CD4-positive, alpha-beta memory T cell (primary cell): ENCODE measurements around the gene PNPLA7. TPM values are rescaled to one million over a fixed set of nuclear protein-coding genes. Genes with fewer than 3 reads are reported as not detected.
A peak's percentile ranks its signal among the peaks of the same experiment; 100 is the strongest.

ENCODE experiments used
- CTCF ChIA-PET: fragments of 350-600 bp; sonication (Branson Sonifier 250); formaldehyde crosslinking; loops from one replicate; lab custom pipeline; 2021; ENCODE audit warnings: inconsistent platforms; ENCODE audit not compliant: partially characterized antibody; lab: Charles Lee
- POLR2A ChIA-PET: fragments of 350-600 bp; sonication (Branson Sonifier 250); formaldehyde crosslinking; loops from one replicate; lab custom pipeline; 2021; ENCODE audit not compliant: partially characterized antibody; lab: Charles Lee
- DNase-seq, 5 donors: peaks; one replicate each; pipeline versions ENCODE4 v3.0.0 to v3.0.0-alpha.2; 2020 to 2022; ENCODE audit warnings: mixed read lengths in 1 of 5
- H3K27ac ChIP-seq: one replicate; pipeline ENCODE4 v1.7.0; 2013; ENCODE audit warnings: low read depth, low read length
- H3K27me3 ChIP-seq: 2 replicates; pipeline ENCODE4 v1.7.0; 2013; ENCODE audit warnings: mild to moderate bottlenecking, low read length, moderate library complexity; ENCODE audit not compliant: insufficient read depth
- H3K36me3 ChIP-seq: 2 replicates; pipeline ENCODE4 v1.7.0; 2013; ENCODE audit warnings: mild to moderate bottlenecking, low read length, moderate library complexity; ENCODE audit not compliant: insufficient read depth
- H3K4me1 ChIP-seq: 2 replicates; pipeline ENCODE4 v1.7.0; 2013; ENCODE audit warnings: mild to moderate bottlenecking, low read length, moderate library complexity; ENCODE audit not compliant: insufficient read depth
- H3K4me3 ChIP-seq, 2 donors: one replicate each; pipeline ENCODE4 v1.7.0; 2013; ENCODE audit warnings: low read length in 2 of 2, mild to moderate bottlenecking in 1 of 2
- H3K9me3 ChIP-seq, 2 donors: one replicate each; pipeline ENCODE4 v1.7.0; 2013; ENCODE audit warnings: low read length in 2 of 2, control low read depth in 1 of 2; ENCODE audit not compliant: control insufficient read depth in 1 of 2
- H3K27ac Mint-ChIP-seq, 7 donors: one replicate each; pipeline ENCODE4 v1.8.0; 2020 to 2021; ENCODE audit warnings: mixed read lengths in 7 of 7, mild to moderate bottlenecking in 6 of 7, inconsistent platforms in 3 of 7, moderate library complexity in 3 of 7
- H3K27me3 Mint-ChIP-seq, 2 donors: one replicate each; pipeline ENCODE4 v1.8.0; 2020 to 2021; ENCODE audit warnings: mixed read lengths in 2 of 2
- H3K36me3 Mint-ChIP-seq, 2 donors: one replicate each; pipeline ENCODE4 v1.8.0; 2020 to 2021; ENCODE audit warnings: mixed read lengths in 2 of 2, inconsistent platforms in 1 of 2, mild to moderate bottlenecking in 1 of 2
- H3K4me1 Mint-ChIP-seq, 4 donors: one replicate each; pipeline ENCODE4 v1.8.0; 2020 to 2021; ENCODE audit warnings: mixed read lengths in 4 of 4, mild to moderate bottlenecking in 1 of 4
- H3K4me3 Mint-ChIP-seq, 8 donors: one replicate each; pipeline ENCODE4 v1.8.0; 2020 to 2021; ENCODE audit warnings: mixed read lengths in 8 of 8, mild to moderate bottlenecking in 7 of 8, moderate library complexity in 6 of 8, inconsistent platforms in 3 of 8
- H3K9me3 Mint-ChIP-seq, 8 donors: one replicate each; pipeline ENCODE4 v1.8.0; 2020 to 2021; ENCODE audit warnings: mixed read lengths in 8 of 8, mild to moderate bottlenecking in 5 of 8, inconsistent platforms in 3 of 8, moderate library complexity in 1 of 8
- intact Hi-C: fragments of 100-400 bp; cut with micrococcal nuclease; formaldehyde crosslinking; loops from one replicate; pipeline ENCODE4 v1.15.1; 2023
- polyA plus RNA-seq, 2 donors: library from polyadenylated mRNA; unstranded; fragments of 300-500 nt; fragmentation: Illumina TruSeq; gene quantifications; one replicate each; pipeline ENCODE4 v1.2.3, GENCODE V29; 2021
- total RNA-seq, 2 experiments: library from RNA; stranded (reverse); gene quantifications; one replicate each; pipeline ENCODE4 v1.2.3, GENCODE V29; 2021

PNPLA7 gene
- total and polyA plus RNA-seq, 4 experiments from 2014 or later = 0.98 to 15.7 (median 15.5) TPM; not detected in 1

DNA sequence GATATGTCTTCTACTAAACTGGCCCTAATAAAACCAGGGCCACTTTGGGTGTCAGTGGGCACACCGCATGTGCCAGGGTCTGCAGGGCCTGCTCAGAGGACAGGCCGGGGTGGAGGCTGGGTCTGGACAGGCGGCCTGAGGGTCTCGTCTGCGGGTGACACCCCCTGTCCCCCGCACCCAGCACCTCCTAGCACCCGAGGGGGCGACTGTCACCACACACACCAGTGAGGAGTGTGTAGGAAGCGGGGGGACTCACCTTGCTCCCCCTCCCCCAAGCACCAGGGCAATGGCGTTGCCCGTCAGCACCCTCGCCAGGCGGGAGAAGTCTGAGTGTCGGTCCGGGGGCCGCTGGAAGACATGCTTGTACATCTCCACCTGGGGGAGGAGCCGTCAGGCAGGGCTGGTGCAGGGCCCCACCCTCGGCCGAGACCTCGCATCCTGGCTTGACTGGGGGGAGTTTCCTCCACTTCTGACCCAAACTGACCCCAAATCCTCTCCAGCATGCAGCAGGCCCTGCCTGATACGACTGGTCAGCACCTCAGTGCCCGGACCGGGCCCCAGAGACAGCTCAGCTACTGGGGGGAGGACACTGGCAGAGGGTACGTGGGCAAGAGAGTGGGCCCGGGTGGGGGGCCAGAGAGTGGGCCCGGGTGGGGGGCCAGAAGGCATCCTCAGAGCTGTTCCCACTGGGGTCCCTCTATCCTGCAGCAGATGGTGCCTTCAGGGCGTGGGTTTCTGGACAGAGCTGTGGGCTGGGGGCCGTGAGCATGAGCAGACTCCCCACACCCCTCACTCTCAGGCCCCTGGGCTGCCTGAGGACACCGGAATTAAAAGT, 72.2 kb downstream of the PNPLA7 start:
- Histone ChIP-seq H3K27ac (no peak overlapping the region), H3K9me3 (peaks cover 0 to 5% of the 10 kb centered on the region in 2 donors), H3K27me3 (no peaks in the 10 kb centered on the region), H3K4me1 (no peaks in the 10 kb centered on the region), H3K4me3 (no peak overlapping the region), H3K36me3 (no peaks in the 10 kb centered on the region)
- Mint-ChIP-seq H3K27me3 (no peaks in the 10 kb centered on the region), H3K27ac (peak overlapping the region in 1 of 7 donors; percentile 72), H3K4me1 (no peaks in the 10 kb centered on the region), H3K36me3 (peaks cover 4 to 18% of the 10 kb centered on the region in 2 donors), H3K9me3 (peaks cover 2 to 28% (median 21%) of the 10 kb centered on the region in 8 donors), H3K4me3 (no peak overlapping the region)
- ChIA-PET POLR2A (no interaction called here), CTCF (no interaction called here)
- intact Hi-C loops = no loop called here
- no peak for DNase-seq

- Histone ChIP-seq H3K36me3 (no peaks in the 10 kb centered on the region), H3K4me1 (no peaks in the 10 kb centered on the region), H3K9me3 (peaks cover 0 to 5% of the 10 kb centered on the region in 2 donors), H3K4me3 (no peak overlapping the region), H3K27me3 (no peaks in the 10 kb centered on the region), H3K27ac (no peak overlapping the region)
- DNase-seq = no peak
- Mint-ChIP-seq H3K4me1 (no peaks in the 10 kb centered on the region), H3K27ac (peak overlapping the region in 1 of 7 donors; percentile 79), H3K27me3 (no peaks in the 10 kb centered on the region), H3K4me3 (no peak overlapping the region), H3K9me3 (peaks cover 2 to 32% (median 25%) of the 10 kb centered on the region in 8 donors), H3K36me3 (peaks cover 6 to 21% of the 10 kb centered on the region in 2 donors)
- POLR2A ChIA-PET = interaction anchor here (0.8 kb wide), 1 partner anchor 65 kb away, joined by 3 read pairs; no protein-coding TSS in a partner anchor
- CTCF ChIA-PET = no interaction called here
- intact Hi-C loops = no loop called here
Measured at GRCh38 chr9:137476856-137477255, 73.3 kb downstream of the PNPLA7 start.

GRCh38 chr9:137475666-137476065, 74.5 kb downstream of the PNPLA7 start:
- no peak for DNase-seq
- peaks cover 0 to 5% of the 10 kb centered on the region in 2 donors for H3K9me3 ChIP-seq
- ChIA-PET CTCF (no interaction called here), POLR2A (no interaction called here)
- H3K27me3 ChIP-seq = no peaks in the 10 kb centered on the region
- Mint-ChIP-seq H3K36me3 (peaks cover 6 to 21% of the 10 kb centered on the region in 2 donors), H3K27me3 (no peaks in the 10 kb centered on the region), H3K4me3 (no peak overlapping the region), H3K27ac (no peak overlapping the region), H3K4me1 (peaks cover 0 to 3% (median 2%) of the 10 kb centered on the region in 4 donors), H3K9me3 (peaks cover 2 to 36% (median 26%) of the 10 kb centered on the region in 8 donors)
- H3K27ac ChIP-seq = no peak overlapping the region
- intact Hi-C loops = no loop called here
- no peaks in the 10 kb centered on the region for H3K36me3 ChIP-seq
- no peaks in the 10 kb centered on the region for H3K4me1 ChIP-seq
- no peak overlapping the region for H3K4me3 ChIP-seq

GRCh38 chr9:137474271-137474670, 75.9 kb downstream of the PNPLA7 start:
- peaks cover 0 to 6% (median 3%) of the 10 kb centered on the region in 4 donors for H3K4me1 Mint-ChIP-seq
- H3K9me3 ChIP-seq = peaks cover 0 to 5% of the 10 kb centered on the region in 2 donors
- no peaks in the 10 kb centered on the region for H3K4me1 ChIP-seq
- H3K36me3 Mint-ChIP-seq = peaks cover 5 to 21% of the 10 kb centered on the region in 2 donors
- H3K27ac ChIP-seq = no peak overlapping the region
- DNase-seq = no peak
- H3K4me3 Mint-ChIP-seq = no peak overlapping the region
- no peaks in the 10 kb centered on the region for H3K27me3 Mint-ChIP-seq
- no peaks in the 10 kb centered on the region for H3K27me3 ChIP-seq
- CTCF ChIA-PET = no interaction called here
- intact Hi-C loops = no loop called here
- H3K9me3 Mint-ChIP-seq = peaks cover 2 to 36% (median 26%) of the 10 kb centered on the region in 8 donors
- POLR2A ChIA-PET = no interaction called here
- no peaks in the 10 kb centered on the region for H3K36me3 ChIP-seq
- no peak overlapping the region for H3K4me3 ChIP-seq
- H3K27ac Mint-ChIP-seq = no peak overlapping the region

DNA sequence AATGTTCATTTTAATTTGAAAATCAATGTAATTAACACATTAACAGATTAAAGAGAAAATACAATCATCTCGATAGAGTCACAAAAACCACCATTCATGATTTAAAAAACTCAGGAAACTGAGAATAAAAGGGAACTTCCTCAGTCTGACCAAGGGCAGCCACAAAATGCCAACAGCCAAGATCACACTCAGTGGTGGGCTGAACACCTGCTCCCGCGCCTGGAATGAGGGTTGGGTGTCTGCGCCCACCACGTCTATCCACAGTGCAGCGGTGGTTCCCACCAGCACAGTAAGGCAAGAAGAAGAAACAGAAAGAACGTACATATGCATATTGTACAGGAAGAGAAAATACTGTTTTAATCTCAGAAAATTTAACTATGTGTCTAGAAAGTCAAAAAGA, 79.4 kb downstream of the PNPLA7 start:
- H3K4me3 Mint-ChIP-seq = no peak overlapping the region
- POLR2A ChIA-PET = no interaction called here
- H3K4me1 Mint-ChIP-seq = peaks cover 2 to 6% (median 4%) of the 10 kb centered on the region in 4 donors
- H3K27ac Mint-ChIP-seq = no peak overlapping the region
- Histone ChIP-seq H3K27ac (no peak overlapping the region), H3K4me1 (no peaks in the 10 kb centered on the region), H3K4me3 (no peak overlapping the region), H3K27me3 (no peaks in the 10 kb centered on the region), H3K36me3 (no peaks in the 10 kb centered on the region), H3K9me3 (peaks cover 0 to 2% of the 10 kb centered on the region in 2 donors)
- no peak for DNase-seq
- H3K9me3 Mint-ChIP-seq = peaks cover 1 to 31% (median 22%) of the 10 kb centered on the region in 8 donors
- peaks cover 5 to 17% of the 10 kb centered on the region in 2 donors for H3K36me3 Mint-ChIP-seq
- CTCF ChIA-PET = no interaction called here
- H3K27me3 Mint-ChIP-seq = no peaks in the 10 kb centered on the region
- intact Hi-C loops = no loop called here

- Mint-ChIP-seq H3K36me3 (peaks cover 1 to 2% of the 10 kb centered on the region in 2 donors), H3K9me3 (peaks cover 0 to 10% (median 2%) of the 10 kb centered on the region in 8 donors), H3K27ac (no peak overlapping the region), H3K27me3 (no peaks in the 10 kb centered on the region), H3K4me3 (no peak overlapping the region), H3K4me1 (peaks cover 2 to 6% (median 5%) of the 10 kb centered on the region in 4 donors)
- Histone ChIP-seq H3K27me3 (no peaks in the 10 kb centered on the region), H3K27ac (no peak overlapping the region), H3K9me3 (no peaks in the 10 kb centered on the region), H3K4me3 (no peak overlapping the region), H3K36me3 (no peaks in the 10 kb centered on the region), H3K4me1 (peaks cover under 1% of the 10 kb centered on the region)
- ChIA-PET POLR2A (no interaction called here), CTCF (no interaction called here)
- intact Hi-C loops = no loop called here
- no peak for DNase-seq
Measured at GRCh38 chr9:137467896-137468295, 82.3 kb downstream of the PNPLA7 start.

DNA sequence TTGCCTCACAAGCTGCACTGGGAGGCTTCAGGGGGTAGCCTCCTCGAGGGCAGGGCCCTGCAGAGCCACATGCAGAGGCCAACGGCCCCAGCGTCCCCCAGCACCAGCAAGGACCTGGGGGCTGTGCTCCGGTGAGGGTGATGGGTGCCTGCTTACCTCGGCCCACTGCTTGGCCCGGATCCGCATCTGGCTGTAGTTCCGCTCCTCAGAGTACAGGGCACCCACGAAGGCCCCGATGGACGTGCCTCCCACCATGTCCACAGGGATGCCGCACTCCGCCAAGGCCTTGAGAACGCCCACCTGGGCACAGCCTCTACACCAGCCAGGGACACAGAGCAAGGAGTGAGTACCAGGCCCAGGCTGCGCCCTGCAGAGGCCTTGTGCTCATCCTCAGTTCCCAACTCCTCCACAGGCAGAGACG, 83.0 kb downstream of the PNPLA7 start:
- no peak overlapping the region for H3K4me3 Mint-ChIP-seq
- CTCF ChIA-PET = no interaction called here

More for the DNA sequence above, 83.0 kb downstream of the PNPLA7 start:
- POLR2A ChIA-PET = no interaction called here
- intact Hi-C loops = no loop called here
- Mint-ChIP-seq H3K4me1 (peaks cover 2 to 7% (median 6%) of the 10 kb centered on the region in 4 donors), H3K9me3 (peaks cover 0 to 4% (median 0%) of the 10 kb centered on the region in 8 donors), H3K27me3 (no peaks in the 10 kb centered on the region), H3K36me3 (no peaks in the 10 kb centered on the region), H3K27ac (no peak overlapping the region)
- Histone ChIP-seq H3K27ac (no peak overlapping the region), H3K27me3 (no peaks in the 10 kb centered on the region), H3K9me3 (no peaks in the 10 kb centered on the region), H3K4me1 (peaks cover 8% of the 10 kb centered on the region), H3K4me3 (no peak overlapping the region), H3K36me3 (no peaks in the 10 kb centered on the region)
- no peak for DNase-seq
